Choroid plexus epithelial cell (primary cell): ENCODE results near the gene ZNF750.

Experiments
- DNase-seq: peaks from one replicate; pipeline ENCODE4 v3.0.0-alpha.2; 2010; ENCODE audit warnings: low read depth
- H3K4me3 ChIP-seq: 2 replicates; pipeline ENCODE4 v1.5.1; 2011; ENCODE audit warnings: low read depth, mild to moderate bottlenecking, control low read depth, low read length, moderate library complexity
- TF ChIP-seq, protein P1 (sequence below): conservative IDR thresholded peaks from 2 replicates; pipeline ENCODE4 v1.5.1; 2011; ENCODE audit warnings: low read depth, mild to moderate bottlenecking, control low read depth, inconsistent platforms, low read length, moderate library complexity

ZNF750 gene

DNA sequence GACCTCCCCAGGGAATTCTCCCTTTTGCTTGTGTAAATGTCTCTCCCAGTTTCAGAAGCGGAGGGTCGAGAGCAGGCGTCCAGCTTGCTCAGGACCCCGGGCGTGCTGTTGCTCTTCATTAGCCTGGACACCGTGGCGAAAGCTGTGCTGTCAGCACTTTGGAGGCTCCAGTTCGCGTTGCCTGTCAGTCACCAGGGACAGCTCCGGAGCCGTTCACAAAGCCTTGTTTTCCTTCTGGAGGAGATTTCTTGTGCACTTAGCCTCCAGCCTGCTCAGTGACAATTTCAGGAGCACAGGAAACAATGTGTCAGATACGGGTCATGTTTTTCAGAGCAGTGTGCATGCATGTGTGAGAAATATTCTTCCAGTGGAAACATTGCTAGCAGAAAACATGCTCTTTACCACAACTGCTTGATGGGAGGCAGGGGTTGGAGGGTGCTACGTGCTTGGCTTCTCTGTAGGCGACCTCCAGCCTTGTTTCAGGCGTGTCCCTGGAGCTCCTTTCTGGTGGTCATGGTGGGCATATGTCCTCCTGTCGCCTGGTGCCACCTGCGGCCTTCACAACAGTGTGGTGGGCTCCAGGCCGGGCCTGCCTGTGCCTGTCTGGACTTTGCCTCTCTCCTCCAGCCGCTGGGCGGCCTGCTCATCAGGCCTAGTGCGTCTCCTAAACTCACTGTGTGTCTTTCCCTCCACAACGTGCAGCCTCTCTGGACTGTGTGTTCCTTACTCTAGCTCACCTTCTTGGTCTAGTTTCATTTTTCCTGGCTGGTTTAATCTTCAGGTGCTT, 29.0 kb downstream of the ZNF750 start:
- TF ChIP-seq, protein P1, sequence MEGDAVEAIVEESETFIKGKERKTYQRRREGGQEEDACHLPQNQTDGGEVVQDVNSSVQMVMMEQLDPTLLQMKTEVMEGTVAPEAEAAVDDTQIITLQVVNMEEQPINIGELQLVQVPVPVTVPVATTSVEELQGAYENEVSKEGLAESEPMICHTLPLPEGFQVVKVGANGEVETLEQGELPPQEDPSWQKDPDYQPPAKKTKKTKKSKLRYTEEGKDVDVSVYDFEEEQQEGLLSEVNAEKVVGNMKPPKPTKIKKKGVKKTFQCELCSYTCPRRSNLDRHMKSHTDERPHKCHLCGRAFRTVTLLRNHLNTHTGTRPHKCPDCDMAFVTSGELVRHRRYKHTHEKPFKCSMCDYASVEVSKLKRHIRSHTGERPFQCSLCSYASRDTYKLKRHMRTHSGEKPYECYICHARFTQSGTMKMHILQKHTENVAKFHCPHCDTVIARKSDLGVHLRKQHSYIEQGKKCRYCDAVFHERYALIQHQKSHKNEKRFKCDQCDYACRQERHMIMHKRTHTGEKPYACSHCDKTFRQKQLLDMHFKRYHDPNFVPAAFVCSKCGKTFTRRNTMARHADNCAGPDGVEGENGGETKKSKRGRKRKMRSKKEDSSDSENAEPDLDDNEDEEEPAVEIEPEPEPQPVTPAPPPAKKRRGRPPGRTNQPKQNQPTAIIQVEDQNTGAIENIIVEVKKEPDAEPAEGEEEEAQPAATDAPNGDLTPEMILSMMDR: no peak
- DNase-seq: no peak
- no peak overlapping the region for H3K4me3 ChIP-seq

- TF ChIP-seq, protein P1: no peak
- peak; percentile 43 for DNase-seq
- no peak overlapping the region for H3K4me3 ChIP-seq
Measured at GRCh38 chr17:82808921-82809905, 30.6 kb downstream of the ZNF750 start.

GRCh38 chr17:82808006-82808405, 31.8 kb downstream of the ZNF750 start:
- TF ChIP-seq, protein P1: no peak
- H3K4me3 ChIP-seq: no peak overlapping the region
- no peak for DNase-seq

DNA sequence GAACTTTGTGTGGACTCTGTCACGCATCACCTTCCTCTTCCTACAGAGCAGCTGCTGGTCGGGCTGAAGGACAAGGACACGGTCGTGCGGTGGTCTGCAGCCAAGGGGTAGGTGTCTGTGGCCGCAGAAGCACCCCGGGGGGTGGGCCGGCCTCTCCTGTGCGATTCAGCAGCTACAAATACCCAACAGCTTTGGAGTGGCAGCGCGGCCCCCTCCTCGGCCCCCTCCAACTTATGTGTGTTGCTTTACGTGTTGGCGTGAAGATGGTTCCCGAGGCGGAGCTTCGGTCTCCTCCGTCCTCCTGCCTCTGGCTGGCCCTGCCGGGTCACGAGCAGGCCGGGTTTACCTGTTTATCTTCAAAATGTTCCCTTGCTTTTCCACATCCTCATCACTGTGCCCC, 32.3 kb downstream of the ZNF750 start:
- DNase-seq: no peak
- TF ChIP-seq, protein P1: no peak
- H3K4me3 ChIP-seq: no peak overlapping the region

- H3K4me3 ChIP-seq: no peak overlapping the region
- no peak for DNase-seq
Measured at GRCh38 chr17:82807101-82807500, 32.7 kb downstream of the ZNF750 start.

GRCh38 chr17:82806645-82807044, 33.2 kb downstream of the ZNF750 start:
- DNase-seq: no peak
- TF ChIP-seq, protein P1: no peak
- H3K4me3 ChIP-seq: no peak overlapping the region

More at GRCh38 chr17:82807101-82807500, 32.7 kb downstream of the ZNF750 start:
- TF ChIP-seq, protein P1: no peak
